ENCODE data around the gene SERPINB10.

SERPINB10 gene, protein sequence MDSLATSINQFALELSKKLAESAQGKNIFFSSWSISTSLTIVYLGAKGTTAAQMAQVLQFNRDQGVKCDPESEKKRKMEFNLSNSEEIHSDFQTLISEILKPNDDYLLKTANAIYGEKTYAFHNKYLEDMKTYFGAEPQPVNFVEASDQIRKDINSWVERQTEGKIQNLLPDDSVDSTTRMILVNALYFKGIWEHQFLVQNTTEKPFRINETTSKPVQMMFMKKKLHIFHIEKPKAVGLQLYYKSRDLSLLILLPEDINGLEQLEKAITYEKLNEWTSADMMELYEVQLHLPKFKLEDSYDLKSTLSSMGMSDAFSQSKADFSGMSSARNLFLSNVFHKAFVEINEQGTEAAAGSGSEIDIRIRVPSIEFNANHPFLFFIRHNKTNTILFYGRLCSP

DNA sequence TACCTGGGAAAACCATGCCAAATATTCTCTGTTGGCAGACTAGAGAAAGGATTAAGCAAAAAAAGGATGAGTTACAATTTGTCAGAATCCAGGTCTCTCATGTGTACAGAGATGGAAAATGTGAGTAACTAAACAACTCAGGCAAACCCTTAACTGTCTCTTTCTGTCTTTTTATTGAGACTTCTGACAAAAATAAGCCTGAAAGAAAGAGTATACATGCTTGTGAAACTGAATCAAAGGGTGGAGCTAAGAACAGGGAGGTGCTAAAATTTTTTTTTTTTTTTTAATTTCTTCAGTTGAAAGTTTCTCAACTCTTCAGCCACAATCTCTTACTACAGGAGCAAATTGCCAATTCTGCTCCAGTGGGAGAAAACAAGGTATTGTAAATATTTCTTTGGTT is at the start of gene SERPINB10:
Gene SERPINB10 (plus strand): TSS at position 295 of the 400 bp plus-strand sequence. CDS start 7,553 bp downstream, outside the sequence.
- Histone ChIP-seq H3K9ac (ENCODE audit: low read depth in 1 of 2, low read length in 2 of 2) (no peak within 1 kb of the TSS), H3K27ac (ENCODE audit: low read depth in 2 of 2, low read length in 2 of 2) (no peak within 1 kb of the TSS), H3K4me1 (ENCODE audit: control insufficient read depth in 2 of 2, insufficient read depth in 2 of 2, low read length in 2 of 2) (no peaks in the 10 kb centered on the region), H3K36me3 (ENCODE audit: control insufficient read depth in 2 of 2, insufficient read depth in 2 of 2, low read length in 2 of 2) (no peaks in the 10 kb centered on the region), H3K9me3 (ENCODE audit: control insufficient read depth in 2 of 2, low read length in 2 of 2) (no peaks in the 10 kb centered on the region), H3K27me3 (ENCODE audit: control insufficient read depth in 2 of 2, insufficient read depth in 2 of 2, low read length in 2 of 2) (no peaks in the 10 kb centered on the region), H3K4me3 (ENCODE audit: low read length in 2 of 2) (no peak within 1 kb of the TSS)

- H3K4me3 ChIP-seq (ENCODE audit: low read length in 2 of 2), result no peak overlapping the region
- H3K36me3 ChIP-seq (ENCODE audit: control insufficient read depth in 2 of 2, insufficient read depth in 2 of 2, low read length in 2 of 2), result no peaks in the 10 kb centered on the region
- H3K9ac ChIP-seq (ENCODE audit: low read depth in 1 of 2, low read length in 2 of 2), result no peak overlapping the region
- no peaks in the 10 kb centered on the region for H3K9me3 ChIP-seq (ENCODE audit: control insufficient read depth in 2 of 2, low read length in 2 of 2)
- H3K27ac ChIP-seq (ENCODE audit: low read depth in 2 of 2, low read length in 2 of 2), result no peak overlapping the region
- no peaks in the 10 kb centered on the region for H3K4me1 ChIP-seq (ENCODE audit: control insufficient read depth in 2 of 2, insufficient read depth in 2 of 2, low read length in 2 of 2)
- H3K27me3 ChIP-seq (ENCODE audit: control insufficient read depth in 2 of 2, insufficient read depth in 2 of 2, low read length in 2 of 2), result no peaks in the 10 kb centered on the region
Measured at GRCh38 chr18:63858456-63858855, 49.3 kb upstream of the SERPINB10 start.

GRCh38 chr18:63859781-63860475 is 47.8 kb upstream of the SERPINB10 start:
- no peak overlapping the region for H3K4me3 ChIP-seq (ENCODE audit: low read length in 2 of 2)

DNA sequence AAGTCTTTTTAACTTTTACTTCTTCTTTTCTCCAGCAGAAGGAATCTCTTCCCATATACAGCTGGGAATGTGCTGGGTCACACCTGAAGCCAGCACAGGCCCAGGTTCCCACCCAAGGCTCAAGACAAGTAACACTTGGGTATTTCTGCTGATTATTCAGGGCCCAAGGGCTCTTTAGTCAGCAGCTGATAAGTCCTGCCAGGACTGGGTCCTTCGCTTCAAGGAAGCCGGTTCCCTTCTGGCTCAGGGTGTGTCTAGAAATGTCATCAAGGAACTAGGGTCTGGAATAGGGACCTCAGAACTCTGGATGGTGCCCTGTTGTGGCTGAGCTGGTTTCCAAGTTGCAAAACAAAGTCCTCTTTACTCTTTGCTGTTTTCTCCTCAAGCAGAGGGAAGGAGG is 47.2 kb upstream of the SERPINB10 start:
- H3K27ac ChIP-seq (ENCODE audit: low read depth in 2 of 2, low read length in 2 of 2), result no peak overlapping the region
- H3K4me3 ChIP-seq (ENCODE audit: low read length in 2 of 2), result no peak overlapping the region
- no peaks in the 10 kb centered on the region for H3K36me3 ChIP-seq (ENCODE audit: control insufficient read depth in 2 of 2, insufficient read depth in 2 of 2, low read length in 2 of 2)
- no peaks in the 10 kb centered on the region for H3K4me1 ChIP-seq (ENCODE audit: control insufficient read depth in 2 of 2, insufficient read depth in 2 of 2, low read length in 2 of 2)
- no peaks in the 10 kb centered on the region for H3K27me3 ChIP-seq (ENCODE audit: control insufficient read depth in 2 of 2, insufficient read depth in 2 of 2, low read length in 2 of 2)
- H3K9ac ChIP-seq (ENCODE audit: low read depth in 1 of 2, low read length in 2 of 2), result no peak overlapping the region
- H3K9me3 ChIP-seq (ENCODE audit: control insufficient read depth in 2 of 2, low read length in 2 of 2), result no peaks in the 10 kb centered on the region

More at GRCh38 chr18:63859781-63860475, 47.8 kb upstream of the SERPINB10 start:
- no peaks in the 10 kb centered on the region for H3K36me3 ChIP-seq (ENCODE audit: control insufficient read depth in 2 of 2, insufficient read depth in 2 of 2, low read length in 2 of 2)
- no peaks in the 10 kb centered on the region for H3K9me3 ChIP-seq (ENCODE audit: control insufficient read depth in 2 of 2, low read length in 2 of 2)
- no peak overlapping the region for H3K9ac ChIP-seq (ENCODE audit: low read depth in 1 of 2, low read length in 2 of 2)
- H3K4me1 ChIP-seq (ENCODE audit: control insufficient read depth in 2 of 2, insufficient read depth in 2 of 2, low read length in 2 of 2), result no peaks in the 10 kb centered on the region
- no peak overlapping the region for H3K27ac ChIP-seq (ENCODE audit: low read depth in 2 of 2, low read length in 2 of 2)
- H3K27me3 ChIP-seq (ENCODE audit: control insufficient read depth in 2 of 2, insufficient read depth in 2 of 2, low read length in 2 of 2), result no peaks in the 10 kb centered on the region

GRCh38 chr18:63867368-63868125 is 40.2 kb upstream of the SERPINB10 start:
- no peaks in the 10 kb centered on the region for H3K27me3 ChIP-seq (ENCODE audit: control insufficient read depth in 2 of 2, insufficient read depth in 2 of 2, low read length in 2 of 2)
- H3K27ac ChIP-seq (ENCODE audit: low read depth in 2 of 2, low read length in 2 of 2), result no peak overlapping the region
- H3K4me1 ChIP-seq (ENCODE audit: control insufficient read depth in 2 of 2, insufficient read depth in 2 of 2, low read length in 2 of 2), result no peaks in the 10 kb centered on the region
- H3K4me3 ChIP-seq (ENCODE audit: low read length in 2 of 2), result no peak overlapping the region
- H3K9ac ChIP-seq (ENCODE audit: low read depth in 1 of 2, low read length in 2 of 2), result no peak overlapping the region
- no peaks in the 10 kb centered on the region for H3K36me3 ChIP-seq (ENCODE audit: control insufficient read depth in 2 of 2, insufficient read depth in 2 of 2, low read length in 2 of 2)
- no peaks in the 10 kb centered on the region for H3K9me3 ChIP-seq (ENCODE audit: control insufficient read depth in 2 of 2, low read length in 2 of 2)

DNA sequence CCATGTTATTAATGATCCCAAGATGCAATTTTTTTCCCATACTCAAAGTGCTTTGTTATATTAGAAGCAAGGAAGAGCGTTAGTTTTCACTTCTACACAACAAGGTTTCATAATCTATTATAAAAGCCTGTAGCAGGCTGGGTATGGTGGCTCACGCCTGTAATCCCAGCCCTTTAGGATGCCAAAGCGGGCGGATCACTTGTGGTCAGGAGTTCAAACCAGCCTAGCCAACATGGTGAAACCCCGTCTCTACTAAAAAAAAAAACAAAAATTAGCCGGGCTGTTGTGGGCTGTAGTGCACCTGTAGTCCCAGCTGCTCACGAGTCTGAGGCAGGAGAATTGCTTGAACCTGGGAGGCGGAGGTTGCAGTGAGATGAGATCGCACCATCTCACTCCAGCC is 39.2 kb upstream of the SERPINB10 start:
- H3K27ac ChIP-seq (ENCODE audit: low read depth in 2 of 2, low read length in 2 of 2), result no peak overlapping the region
- H3K36me3 ChIP-seq (ENCODE audit: control insufficient read depth in 2 of 2, insufficient read depth in 2 of 2, low read length in 2 of 2), result no peaks in the 10 kb centered on the region
- no peak overlapping the region for H3K4me3 ChIP-seq (ENCODE audit: low read length in 2 of 2)
- no peaks in the 10 kb centered on the region for H3K9me3 ChIP-seq (ENCODE audit: control insufficient read depth in 2 of 2, low read length in 2 of 2)
- no peak overlapping the region for H3K9ac ChIP-seq (ENCODE audit: low read depth in 1 of 2, low read length in 2 of 2)
- no peaks in the 10 kb centered on the region for H3K27me3 ChIP-seq (ENCODE audit: control insufficient read depth in 2 of 2, insufficient read depth in 2 of 2, low read length in 2 of 2)
- no peaks in the 10 kb centered on the region for H3K4me1 ChIP-seq (ENCODE audit: control insufficient read depth in 2 of 2, insufficient read depth in 2 of 2, low read length in 2 of 2)

GRCh38 chr18:63869374-63869773 is 38.4 kb upstream of the SERPINB10 start:
- H3K9ac ChIP-seq (ENCODE audit: low read depth in 1 of 2, low read length in 2 of 2), result no peak overlapping the region
- no peaks in the 10 kb centered on the region for H3K4me1 ChIP-seq (ENCODE audit: control insufficient read depth in 2 of 2, insufficient read depth in 2 of 2, low read length in 2 of 2)
- H3K27me3 ChIP-seq (ENCODE audit: control insufficient read depth in 2 of 2, insufficient read depth in 2 of 2, low read length in 2 of 2), result no peaks in the 10 kb centered on the region
- H3K4me3 ChIP-seq (ENCODE audit: low read length in 2 of 2), result no peak overlapping the region
- no peak overlapping the region for H3K27ac ChIP-seq (ENCODE audit: low read depth in 2 of 2, low read length in 2 of 2)
- H3K36me3 ChIP-seq (ENCODE audit: control insufficient read depth in 2 of 2, insufficient read depth in 2 of 2, low read length in 2 of 2), result no peaks in the 10 kb centered on the region
- H3K9me3 ChIP-seq (ENCODE audit: control insufficient read depth in 2 of 2, low read length in 2 of 2), result no peaks in the 10 kb centered on the region

DNA sequence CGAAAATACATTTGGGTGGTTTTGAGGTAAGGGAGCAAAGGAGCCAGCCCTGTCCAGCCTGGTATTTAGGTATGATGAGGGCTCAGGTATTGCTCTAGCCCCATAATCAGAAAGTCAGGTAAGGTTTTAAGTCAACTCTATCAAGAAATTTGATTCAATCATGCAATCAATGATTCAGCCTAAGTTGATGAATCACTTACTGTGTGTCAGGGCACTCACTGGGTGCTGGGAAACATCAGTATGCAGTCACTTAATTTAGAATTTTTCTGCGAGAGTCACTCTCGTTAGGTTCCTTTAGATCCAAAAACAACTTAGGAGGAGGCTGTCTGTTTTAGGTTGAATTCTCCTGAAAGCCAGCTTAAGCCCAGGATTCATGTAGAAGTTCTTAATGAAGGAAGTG is 37.9 kb upstream of the SERPINB10 start:
- no peak overlapping the region for H3K4me3 ChIP-seq (ENCODE audit: low read length in 2 of 2)
- no peak overlapping the region for H3K27ac ChIP-seq (ENCODE audit: low read depth in 2 of 2, low read length in 2 of 2)
- H3K4me1 ChIP-seq (ENCODE audit: control insufficient read depth in 2 of 2, insufficient read depth in 2 of 2, low read length in 2 of 2), result no peaks in the 10 kb centered on the region
- no peak overlapping the region for H3K9ac ChIP-seq (ENCODE audit: low read depth in 1 of 2, low read length in 2 of 2)
- H3K9me3 ChIP-seq (ENCODE audit: control insufficient read depth in 2 of 2, low read length in 2 of 2), result no peaks in the 10 kb centered on the region
- no peaks in the 10 kb centered on the region for H3K36me3 ChIP-seq (ENCODE audit: control insufficient read depth in 2 of 2, insufficient read depth in 2 of 2, low read length in 2 of 2)
- no peaks in the 10 kb centered on the region for H3K27me3 ChIP-seq (ENCODE audit: control insufficient read depth in 2 of 2, insufficient read depth in 2 of 2, low read length in 2 of 2)

- H3K4me1 ChIP-seq (ENCODE audit: control insufficient read depth in 2 of 2, insufficient read depth in 2 of 2, low read length in 2 of 2), result no peaks in the 10 kb centered on the region
- H3K9me3 ChIP-seq (ENCODE audit: control insufficient read depth in 2 of 2, low read length in 2 of 2), result no peaks in the 10 kb centered on the region
- no peak overlapping the region for H3K9ac ChIP-seq (ENCODE audit: low read depth in 1 of 2, low read length in 2 of 2)
- no peaks in the 10 kb centered on the region for H3K27me3 ChIP-seq (ENCODE audit: control insufficient read depth in 2 of 2, insufficient read depth in 2 of 2, low read length in 2 of 2)
- H3K27ac ChIP-seq (ENCODE audit: low read depth in 2 of 2, low read length in 2 of 2), result no peak overlapping the region
- H3K4me3 ChIP-seq (ENCODE audit: low read length in 2 of 2), result no peak overlapping the region
- no peaks in the 10 kb centered on the region for H3K36me3 ChIP-seq (ENCODE audit: control insufficient read depth in 2 of 2, insufficient read depth in 2 of 2, low read length in 2 of 2)
Measured at GRCh38 chr18:63871836-63872235, 35.9 kb upstream of the SERPINB10 start.

GRCh38 chr18:63872586-63872985 is 35.2 kb upstream of the SERPINB10 start:
- Histone ChIP-seq H3K4me1 (ENCODE audit: control insufficient read depth in 2 of 2, insufficient read depth in 2 of 2, low read length in 2 of 2) (no peaks in the 10 kb centered on the region), H3K4me3 (ENCODE audit: low read length in 2 of 2) (no peak overlapping the region), H3K27me3 (ENCODE audit: control insufficient read depth in 2 of 2, insufficient read depth in 2 of 2, low read length in 2 of 2) (no peaks in the 10 kb centered on the region), H3K9ac (ENCODE audit: low read depth in 1 of 2, low read length in 2 of 2) (no peak overlapping the region), H3K27ac (ENCODE audit: low read depth in 2 of 2, low read length in 2 of 2) (no peak overlapping the region), H3K9me3 (ENCODE audit: control insufficient read depth in 2 of 2, low read length in 2 of 2) (no peaks in the 10 kb centered on the region), H3K36me3 (ENCODE audit: control insufficient read depth in 2 of 2, insufficient read depth in 2 of 2, low read length in 2 of 2) (no peaks in the 10 kb centered on the region)
